ENCODE results near the gene ARRDC1.
"Not testable (repeated sequence)": the region's sequence is repeated elsewhere in the genome, so short reads cannot be mapped to it uniquely, and the experiment has no call there.

The ARRDC1 gene, protein sequence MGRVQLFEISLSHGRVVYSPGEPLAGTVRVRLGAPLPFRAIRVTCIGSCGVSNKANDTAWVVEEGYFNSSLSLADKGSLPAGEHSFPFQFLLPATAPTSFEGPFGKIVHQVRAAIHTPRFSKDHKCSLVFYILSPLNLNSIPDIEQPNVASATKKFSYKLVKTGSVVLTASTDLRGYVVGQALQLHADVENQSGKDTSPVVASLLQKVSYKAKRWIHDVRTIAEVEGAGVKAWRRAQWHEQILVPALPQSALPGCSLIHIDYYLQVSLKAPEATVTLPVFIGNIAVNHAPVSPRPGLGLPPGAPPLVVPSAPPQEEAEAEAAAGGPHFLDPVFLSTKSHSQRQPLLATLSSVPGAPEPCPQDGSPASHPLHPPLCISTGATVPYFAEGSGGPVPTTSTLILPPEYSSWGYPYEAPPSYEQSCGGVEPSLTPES

DNA sequence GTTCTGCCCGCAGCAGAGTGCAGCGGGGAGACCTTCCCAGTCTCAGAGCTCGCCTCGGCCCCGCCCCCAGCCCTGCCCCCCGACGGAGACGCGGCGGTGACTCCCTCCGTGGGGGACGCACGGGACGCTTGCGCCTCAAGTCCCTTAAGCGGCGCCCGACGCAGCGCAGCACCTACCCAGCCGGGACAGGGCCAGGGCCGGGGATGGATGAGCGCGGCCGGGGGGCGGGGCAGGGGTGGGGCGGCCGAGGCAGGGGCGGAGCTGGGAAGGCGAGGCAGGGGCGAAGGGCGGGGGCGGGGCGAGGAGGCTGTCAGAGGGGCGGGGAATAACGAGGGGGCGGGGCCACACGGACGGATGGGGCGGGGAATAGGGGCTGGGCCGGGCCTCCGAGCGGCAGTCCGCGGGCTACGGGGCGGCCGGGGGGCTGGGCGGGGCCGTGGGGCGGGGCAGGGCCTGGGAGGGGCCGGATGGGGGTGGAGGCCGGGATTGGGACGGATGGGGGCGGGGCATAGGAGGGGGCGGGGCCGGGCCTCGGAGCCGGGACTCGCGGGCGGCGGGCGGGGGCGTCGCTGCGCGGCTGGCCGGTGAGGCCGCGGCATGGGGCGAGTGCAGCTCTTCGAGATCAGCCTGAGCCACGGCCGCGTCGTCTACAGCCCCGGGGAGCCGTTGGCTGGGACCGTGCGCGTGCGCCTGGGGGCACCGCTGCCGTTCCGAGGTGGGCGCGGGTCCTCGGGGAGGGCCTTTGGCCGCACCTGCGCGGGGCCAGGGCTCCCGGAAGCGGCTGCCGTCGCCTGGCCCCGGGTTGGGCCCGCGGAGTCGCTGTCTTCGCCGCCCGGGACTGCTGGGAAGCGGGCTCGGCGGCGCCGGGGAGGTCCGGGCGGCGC is at the start of gene ARRDC1:
TSS of gene ARRDC1 (plus strand) at position 566 of the 884 bp plus-strand sequence. CDS start at position 598, 32 bp downstream.
- DNase-seq (ENCODE audit: low read depth), result peak; percentile 95

DNA sequence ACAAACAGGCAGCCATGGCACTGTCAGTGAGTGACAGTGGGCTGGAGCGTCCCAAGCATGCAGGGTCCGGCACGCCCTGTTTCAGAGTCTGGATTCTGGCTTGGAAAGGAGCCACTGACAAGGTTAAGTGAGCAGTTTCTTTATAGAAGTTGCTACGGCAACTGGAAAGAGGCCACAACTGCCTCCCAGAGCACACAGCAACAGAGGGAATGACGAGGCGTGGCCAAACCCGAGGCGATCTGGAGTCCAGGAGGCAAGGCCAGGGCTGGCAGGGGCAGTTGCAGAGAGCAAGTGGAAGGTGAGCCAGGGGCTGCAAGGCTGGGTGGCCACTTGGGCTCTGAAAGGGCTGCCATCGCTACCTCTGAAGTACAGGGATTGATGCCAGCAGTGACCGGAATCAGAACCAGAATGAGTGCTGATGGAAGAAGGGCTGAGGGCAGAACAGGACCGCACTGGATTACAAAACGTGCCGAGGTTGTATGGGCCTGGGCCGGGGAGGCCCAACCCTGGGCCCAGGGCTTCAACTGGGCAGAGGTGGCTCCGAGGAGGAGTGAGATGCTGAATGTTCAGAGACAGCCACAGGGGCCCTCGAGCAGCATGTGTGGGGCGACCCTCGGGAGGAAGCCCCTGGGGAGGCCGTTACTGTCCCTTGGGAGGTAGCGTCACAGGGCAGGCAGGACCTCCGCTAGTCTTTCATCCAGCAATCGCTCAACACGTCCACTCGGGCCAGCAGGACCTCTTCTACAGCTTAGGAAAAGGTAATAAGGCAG is 49.2 kb upstream of the ARRDC1 start:
- DNase-seq (ENCODE audit: low read depth), result no peak

DNA sequence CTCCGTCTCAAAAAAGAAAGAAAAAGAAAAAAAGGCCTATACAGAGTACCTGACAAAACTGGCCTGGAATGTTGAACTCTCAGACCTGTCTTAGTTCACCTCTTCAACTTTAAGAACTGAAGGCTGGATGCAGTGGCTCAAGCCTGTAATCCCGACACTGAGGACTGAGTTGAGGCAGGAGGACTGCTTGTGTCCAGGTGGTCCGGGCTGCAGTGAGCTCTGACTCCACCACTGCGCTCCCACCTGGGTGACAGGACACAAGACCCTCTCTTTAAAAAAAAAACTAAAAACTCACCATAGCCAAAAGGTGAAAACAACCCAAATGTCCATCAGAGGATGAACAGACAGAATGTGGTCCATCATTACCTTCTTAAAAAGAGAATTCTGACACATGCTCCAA is 47.4 kb upstream of the ARRDC1 start:
- DNase-seq (ENCODE audit: low read depth), result no peak

DNA sequence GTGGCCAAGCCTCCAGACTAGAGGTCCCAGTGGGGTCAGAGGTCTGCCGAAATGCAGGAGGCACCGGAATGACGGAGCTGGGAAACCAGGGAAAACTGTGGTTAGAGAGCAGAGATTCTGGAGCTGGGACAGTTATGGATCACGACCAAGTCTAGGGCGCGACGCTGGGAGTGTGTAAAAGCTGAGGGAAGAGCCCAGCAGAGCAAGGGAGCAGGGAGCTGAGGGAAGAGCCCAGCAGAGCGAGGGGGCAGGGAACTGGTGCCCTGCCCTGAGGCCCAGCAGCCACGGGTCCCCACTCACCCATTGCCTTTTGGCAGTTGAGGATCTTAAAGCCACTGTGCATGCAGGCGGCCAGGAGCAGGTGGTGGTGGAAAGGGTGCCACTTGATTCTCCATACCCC is 41.4 kb upstream of the ARRDC1 start:
- no peak for DNase-seq (ENCODE audit: low read depth)

DNA sequence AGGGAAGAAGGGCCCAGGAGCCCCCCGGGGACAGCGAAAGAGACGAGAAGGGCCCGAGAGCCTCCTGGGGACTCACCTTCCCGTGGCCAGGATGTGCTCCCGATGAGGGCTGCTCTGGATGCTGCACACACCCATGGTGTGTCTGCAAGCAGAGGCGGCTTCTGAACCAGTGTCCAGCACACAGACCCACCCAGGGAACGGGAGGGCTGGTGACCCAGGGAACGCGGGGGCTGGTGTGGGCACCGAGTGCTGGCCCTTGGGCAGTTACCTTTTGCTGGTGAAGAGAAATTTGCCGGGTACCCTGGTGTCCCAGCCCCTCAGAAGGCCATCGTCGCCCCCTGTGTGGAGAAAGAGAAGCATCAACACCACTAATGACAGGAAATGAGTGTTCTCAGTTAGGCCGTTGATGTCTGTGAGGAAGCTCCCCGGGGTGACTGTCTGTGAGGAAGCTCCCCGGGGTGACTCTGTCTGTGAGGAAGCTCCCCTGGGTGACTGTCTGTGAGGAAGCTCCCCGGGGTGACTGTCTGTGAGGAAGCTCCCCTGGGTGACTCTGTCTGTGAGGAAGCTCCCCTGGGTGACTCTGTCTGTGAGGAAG is 40.6 kb upstream of the ARRDC1 start:
- no peak for DNase-seq (ENCODE audit: low read depth)

DNA sequence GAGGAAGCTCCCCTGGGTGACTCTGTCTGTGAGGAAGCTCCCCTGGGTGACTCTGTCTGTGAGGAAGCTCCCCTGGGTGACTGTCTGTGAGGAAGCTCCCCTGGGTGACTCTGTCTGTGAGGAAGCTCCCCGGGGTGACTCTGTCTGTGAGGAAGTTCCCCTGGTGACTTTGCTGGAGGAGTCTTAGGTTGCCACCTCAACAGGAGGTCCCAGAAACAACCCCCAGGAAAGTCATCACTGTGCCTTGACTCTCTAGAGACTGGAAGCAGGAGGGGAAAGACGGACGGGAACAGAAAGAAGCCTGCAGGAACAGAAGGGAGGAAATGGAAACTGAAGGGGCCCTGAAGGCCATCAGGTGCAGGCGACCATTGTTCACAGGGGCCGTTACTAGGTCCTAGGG is 37.0 kb upstream of the ARRDC1 start:
- DNase-seq (ENCODE audit: low read depth), result not testable (repeated sequence)

DNA sequence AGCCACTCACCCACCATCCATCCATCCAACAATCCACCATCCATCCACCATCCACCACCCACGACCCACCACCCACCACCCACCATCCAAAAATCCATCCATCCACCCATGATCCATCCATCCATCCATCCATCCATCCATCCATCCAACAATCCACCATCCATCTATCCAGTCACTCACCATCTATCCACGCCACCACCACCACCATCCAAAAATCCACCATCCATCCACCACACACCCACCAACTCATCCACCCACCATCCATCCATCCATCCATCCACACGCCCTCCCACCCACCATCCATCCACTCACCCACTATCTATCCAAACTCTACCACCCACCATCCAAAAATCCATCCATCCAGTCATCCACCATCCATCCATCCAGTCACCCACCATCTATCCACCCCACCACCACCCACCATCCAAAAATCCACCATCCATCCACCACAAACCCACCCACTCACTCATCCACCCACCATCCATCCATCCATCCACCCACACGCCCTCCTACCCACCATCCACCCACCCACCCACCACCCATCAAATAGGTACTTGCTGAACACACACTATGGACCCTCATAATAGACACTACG is 35.8 kb upstream of the ARRDC1 start:
- no peak for DNase-seq (ENCODE audit: low read depth)

DNA sequence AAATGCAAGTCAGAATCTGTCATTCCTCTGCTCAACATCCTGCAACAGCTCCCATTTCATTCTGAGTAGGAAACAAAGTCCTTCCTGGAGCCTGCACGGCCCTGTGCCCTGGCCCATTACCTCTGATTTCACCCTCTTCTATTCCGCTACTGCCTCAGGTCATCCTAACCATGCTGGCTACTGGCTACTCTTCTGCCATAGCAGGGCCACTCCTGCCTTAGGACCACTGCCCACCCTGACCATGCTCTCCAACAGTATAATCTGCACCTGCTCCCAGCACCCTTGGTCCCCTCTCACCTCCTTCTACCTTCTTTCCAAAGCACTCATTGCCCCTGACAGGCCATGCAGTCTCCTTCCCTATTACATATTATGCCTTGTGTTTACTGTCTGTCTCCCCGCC is 34.9 kb upstream of the ARRDC1 start:
- DNase-seq (ENCODE audit: low read depth), result no peak

DNA sequence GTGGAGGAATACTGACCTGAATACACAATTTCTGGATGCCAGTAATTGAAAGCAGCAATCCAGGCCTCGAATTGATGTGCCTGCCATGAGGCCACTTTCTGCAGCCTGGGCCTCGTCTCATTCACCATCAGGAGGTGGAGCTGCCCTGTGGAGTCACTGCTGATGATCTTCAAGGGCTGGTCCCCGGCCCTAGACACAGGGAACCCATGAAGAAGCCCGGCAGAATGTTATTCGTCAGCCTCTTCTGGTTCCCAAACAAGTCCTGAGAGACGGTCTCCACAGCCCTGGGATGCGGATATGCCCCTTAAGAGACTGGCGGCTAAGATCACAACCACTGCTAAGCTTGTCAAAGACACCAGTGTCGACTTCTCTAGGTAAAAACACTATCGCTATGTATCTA is 31.3 kb upstream of the ARRDC1 start:
- no peak for DNase-seq (ENCODE audit: low read depth)

DNA sequence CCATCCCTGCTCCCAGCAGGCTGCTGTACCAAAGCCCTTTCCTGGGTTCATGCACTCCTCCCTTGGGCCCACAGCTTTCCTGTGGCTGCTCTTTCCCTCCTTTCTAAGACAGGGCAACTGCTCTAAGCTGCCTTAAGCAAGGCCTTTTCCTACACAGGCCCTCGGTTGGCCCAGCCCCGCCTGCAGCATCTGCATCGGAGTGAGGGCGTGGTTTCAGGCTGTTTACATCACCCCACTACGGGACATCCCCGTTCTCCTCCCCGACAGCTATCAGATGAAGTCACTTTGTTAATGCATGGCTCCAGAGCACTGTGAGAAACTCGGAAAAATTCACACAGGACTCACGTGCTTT is 30.1 kb upstream of the ARRDC1 start:
- no peak for DNase-seq (ENCODE audit: low read depth)

DNA sequence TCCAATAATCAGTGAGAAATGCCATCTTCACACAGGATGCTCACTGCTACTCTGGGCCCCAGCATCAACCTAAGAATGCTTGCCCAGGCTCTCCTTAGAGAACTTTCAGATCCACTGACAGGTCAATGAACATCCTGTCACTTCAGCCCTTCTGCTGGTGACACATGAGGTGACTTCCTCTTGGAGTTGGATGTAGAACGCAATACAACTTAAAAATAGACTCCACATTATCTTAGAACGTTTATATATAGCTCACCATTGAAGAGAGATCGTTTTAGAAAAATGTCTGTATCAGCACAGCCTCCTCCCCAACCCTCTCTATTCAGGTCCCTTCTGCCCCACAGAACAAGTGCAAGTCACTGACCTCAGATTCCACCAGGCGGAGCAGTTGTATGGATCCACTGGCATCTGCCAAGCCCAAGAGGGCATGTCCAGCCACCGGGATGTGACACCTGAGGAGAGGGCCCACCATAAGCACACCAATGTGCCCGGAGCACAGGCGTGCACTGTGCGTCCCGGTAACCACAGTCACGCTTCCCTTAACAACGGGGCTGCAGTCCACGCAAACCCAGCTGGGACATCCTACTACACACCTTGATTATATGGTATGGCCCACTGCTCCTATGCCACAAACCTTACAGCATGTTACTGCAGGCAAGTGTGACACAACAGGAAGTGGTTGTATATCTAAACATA is 29.6 kb upstream of the ARRDC1 start:
- no peak for DNase-seq (ENCODE audit: low read depth)

DNA sequence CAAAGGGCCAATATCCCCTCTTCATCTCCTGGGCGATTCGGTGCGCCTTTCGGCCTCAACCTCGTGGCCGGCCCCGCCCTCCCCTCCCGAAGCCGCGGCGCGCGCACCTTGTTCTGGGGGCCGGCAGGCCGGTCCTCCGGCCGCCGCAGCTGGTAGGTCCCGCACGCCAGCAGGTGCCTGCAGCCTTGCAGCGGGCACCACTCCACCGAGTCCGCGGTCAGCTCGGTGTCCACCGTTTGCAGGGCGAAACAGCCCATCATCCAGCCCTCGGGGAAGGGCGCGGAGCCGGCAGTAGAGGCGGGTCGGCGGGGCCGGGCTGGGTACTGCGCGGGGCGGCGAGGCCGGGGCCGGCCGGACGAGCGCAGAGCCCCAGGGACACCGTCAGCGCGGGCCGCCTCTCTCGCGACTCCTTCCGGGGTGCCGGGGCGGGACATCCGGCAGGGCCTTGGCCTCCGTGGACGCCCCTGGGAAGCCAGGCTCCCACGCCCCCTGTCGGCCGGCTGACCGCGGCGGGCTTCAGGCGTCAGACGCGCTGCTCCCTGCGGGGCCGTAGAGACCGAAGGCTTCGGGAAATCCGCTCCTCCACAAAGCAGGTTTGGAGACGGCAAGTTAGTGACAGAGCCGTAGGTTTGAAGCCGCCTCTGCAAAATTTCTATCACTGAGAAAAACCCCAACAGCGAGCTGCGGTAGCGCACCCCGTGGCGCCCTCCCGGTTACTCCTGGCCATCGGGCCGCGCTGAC is 26.8 kb upstream of the ARRDC1 start, which contains the start of gene DPH7:
TSS of gene DPH7 (minus strand) at position 408 of the 741 bp plus-strand sequence. CDS start at position 260, 148 bp downstream.
- peak; percentile 96 for DNase-seq (ENCODE audit: low read depth)

DNA sequence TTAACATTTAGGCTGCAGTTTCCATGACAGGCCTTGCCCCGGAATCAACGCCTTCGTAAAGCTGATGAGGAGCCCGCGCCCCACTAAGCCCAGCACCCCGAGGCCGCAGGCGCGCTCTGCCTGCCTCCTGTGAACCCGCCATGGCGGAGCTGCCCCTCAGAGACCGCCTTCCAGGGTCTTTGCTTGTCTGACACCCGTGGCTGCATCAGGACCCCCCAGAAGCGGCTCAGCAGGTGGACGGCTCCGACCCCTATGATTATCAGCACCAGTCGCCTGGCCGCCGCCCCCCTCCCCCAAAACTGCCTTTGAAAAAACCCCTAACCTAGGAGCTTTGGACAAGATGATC is 26.3 kb upstream of the ARRDC1 start:
- no peak for DNase-seq (ENCODE audit: low read depth)

DNA sequence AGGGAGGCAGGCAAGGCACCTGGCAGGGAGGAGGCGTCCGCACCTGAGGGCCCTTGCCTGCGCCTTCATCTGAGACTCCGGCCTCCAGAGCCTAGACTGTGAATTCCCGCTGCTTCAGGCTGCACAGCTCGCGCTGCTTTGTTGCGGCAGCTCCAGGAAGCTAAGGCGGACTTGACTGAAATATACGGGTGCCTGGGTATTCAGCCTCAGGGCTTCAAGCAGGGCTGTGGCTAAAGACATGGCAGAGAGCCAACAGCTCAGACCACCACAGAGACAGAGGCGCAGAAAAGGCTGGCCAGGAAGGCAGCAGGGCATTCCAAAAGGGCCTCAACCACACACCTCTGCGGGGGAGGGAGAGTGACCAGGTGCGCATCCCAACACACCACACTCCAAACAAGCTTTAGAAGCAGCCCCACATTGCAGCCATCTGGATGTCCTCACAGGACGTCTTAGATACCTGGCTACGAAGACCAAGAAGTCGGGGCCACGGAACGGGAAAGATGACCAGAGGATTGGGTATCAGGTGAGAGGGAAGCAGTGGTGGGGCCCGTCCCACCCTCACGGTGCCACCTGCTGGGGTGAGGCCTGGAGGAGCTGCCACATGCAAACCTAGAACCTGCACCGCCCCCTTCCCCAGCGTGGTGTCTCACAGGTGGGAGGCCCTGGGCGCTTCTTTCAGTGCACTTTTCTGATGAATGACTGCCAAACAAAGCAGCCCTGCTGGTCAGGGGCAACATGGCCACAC is 25.1 kb upstream of the ARRDC1 start:
- no peak for DNase-seq (ENCODE audit: low read depth)

DNA sequence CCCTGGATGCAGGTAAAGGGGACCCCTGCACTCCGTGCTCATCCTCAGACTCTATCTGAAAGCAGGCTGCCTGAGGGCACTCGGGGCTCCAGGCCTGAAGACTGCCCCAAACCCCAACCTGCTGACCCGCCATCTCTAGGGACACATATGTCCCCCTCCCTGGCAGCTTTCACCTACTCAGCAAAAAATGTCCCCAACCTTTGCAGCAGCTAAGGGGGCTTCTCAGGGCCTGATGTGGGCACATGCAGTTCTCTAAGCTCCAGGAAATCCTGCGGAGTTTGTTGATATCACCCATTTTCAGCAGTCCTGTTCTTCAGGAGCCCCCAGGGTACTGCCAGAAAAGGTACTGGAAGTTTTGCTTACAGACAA is 24.5 kb upstream of the ARRDC1 start:
- no peak for DNase-seq (ENCODE audit: low read depth)

DNA sequence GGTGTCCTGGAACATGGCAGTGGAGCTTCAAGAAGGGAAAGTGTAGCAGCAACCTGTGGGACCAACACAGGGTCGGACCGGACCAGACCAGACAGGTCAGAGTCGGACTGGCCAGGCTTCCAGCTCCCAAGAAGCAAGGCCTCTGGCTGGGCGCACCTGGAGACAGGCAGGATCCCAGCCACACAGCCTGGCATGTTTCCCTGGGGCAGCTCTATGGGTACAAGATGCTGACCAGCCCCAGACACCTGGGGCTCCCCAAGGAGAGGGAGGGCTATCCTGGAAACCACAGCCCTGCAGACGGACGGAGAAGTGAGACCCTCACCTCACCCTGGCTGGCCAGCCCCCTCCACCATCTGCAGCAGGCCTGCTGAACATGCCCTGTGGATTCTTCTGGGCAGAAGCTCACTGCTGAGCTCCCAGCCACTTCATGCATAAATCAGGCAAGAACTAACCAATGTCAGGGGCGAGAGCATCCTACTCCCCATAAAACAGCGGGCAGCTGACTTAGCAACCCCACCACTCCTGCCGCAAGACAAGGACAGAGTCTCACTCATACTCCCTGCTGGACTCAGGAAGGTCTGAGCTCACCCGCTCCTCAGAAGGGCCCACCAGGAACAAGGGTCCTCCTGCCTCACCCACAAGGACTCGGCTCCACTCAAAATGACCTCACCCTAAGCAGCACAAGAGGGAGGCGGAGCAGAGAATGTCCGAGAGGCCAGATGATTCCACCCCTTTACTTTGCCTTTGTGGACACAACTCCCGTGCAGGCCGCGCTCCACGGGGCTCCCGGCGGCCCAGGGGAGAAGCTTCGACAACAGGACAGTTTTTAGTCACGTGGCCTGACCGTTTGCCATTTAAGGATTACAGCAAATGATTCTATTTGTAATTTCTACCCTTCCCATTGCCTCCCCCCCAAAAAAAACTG is 23.9 kb upstream of the ARRDC1 start:
- no peak for DNase-seq (ENCODE audit: low read depth)

DNA sequence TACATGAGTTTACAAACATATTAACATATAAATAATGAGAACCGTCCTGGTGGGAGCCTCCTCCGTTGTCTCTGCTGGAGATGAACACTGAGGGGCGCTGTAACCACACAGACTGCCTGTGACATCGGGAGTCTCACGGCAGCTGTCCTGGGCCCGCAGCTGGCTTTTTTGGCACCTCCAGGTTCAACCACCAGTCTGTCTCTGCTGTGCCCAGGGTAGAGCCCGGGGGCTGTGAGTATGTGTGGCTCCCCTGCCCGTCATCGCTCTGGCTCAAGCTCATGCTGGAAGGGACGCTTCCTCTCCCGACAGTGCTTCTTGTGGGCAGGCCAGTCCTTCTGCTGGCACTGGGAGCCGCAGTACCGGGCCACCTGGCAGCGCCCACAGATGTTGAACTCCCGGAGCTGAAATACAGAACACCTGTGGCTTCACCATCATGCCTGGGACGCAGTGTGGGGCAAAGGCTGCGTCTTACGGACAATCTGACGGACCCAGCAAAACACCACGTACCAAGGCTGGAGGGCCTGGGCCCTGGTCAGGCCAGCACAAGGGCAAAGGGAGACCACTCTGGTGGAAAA is 23.1 kb upstream of the ARRDC1 start:
- no peak for DNase-seq (ENCODE audit: low read depth)

DNA sequence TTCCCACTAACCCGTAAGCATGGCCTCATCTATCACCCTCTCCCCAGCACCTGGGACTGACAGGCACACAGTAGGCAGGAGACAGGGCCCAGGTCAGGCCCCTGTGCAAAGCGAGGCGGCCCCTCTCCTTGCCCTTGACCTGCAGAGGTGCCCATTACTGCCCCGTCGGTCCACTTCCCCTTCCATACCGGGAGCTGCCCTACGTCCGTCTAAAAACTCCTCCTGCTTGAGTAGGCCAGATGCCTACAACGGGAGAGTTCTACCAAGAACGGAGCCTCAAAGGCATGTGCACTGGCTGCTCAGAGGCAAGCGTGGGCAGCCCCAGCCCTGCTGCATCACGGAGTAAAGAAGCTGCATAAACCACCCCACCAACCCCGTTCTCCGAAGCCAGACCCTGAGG is 22.1 kb upstream of the ARRDC1 start:
- DNase-seq (ENCODE audit: low read depth), result no peak

Data from activated T-helper 9 cell treated with anti-CD3 and anti-CD28 coated beads, Interleukin-2, amount 50 U/mL, for 16 hours (primary cell).